Panc1 (cell line): Measurements from ENCODE around the gene OR2B2. TPM values are rescaled to one million over a fixed set of nuclear protein-coding genes. Genes with fewer than 3 reads are reported as not detected.
"Not testable (repeated sequence)": the region's sequence is repeated elsewhere in the genome, so short reads cannot be mapped to it uniquely, and the experiment has no call there.

Experiments used
- ATAC-seq: fragments of 200-7000 bp; cut with Tn5 transposase; 2 replicates; pipeline ENCODE4 v1.9.1; 2020; ENCODE audit warnings: mild to moderate bottlenecking, moderate library complexity
- BruUV-seq: library from RNA; stranded (reverse); fragments of 400-500 nt; replicated peaks from 2 replicates; lab custom pipeline; 2021; lab: Mats Ljungman, UMichigan
- CTCF ChIA-PET: fragments of 300-600 bp; sonication (Branson Sonifier 250); formaldehyde crosslinking; loops from one replicate; lab custom pipeline; 2022; ENCODE audit warnings: antibody characterized with exemption; lab: Charles Lee
- POLR2A ChIA-PET: fragments of 300-600 bp; sonication (Branson Sonifier 250); formaldehyde crosslinking; loops from one replicate; lab custom pipeline; 2022; ENCODE audit warnings: antibody characterized with exemption; lab: Charles Lee
- DNase-seq: peaks from one replicate; pipeline ENCODE4 v3.0.0-alpha.2; 2010; ENCODE audit warnings: low read depth, low spot score
- H3K27ac ChIP-seq: 2 replicates; pipeline ENCODE4 v1.5.1; 2011; ENCODE audit warnings: mild to moderate bottlenecking, low read length, inconsistent platforms
- H3K27me3 ChIP-seq: fragments of 200-500 bp; sonication (Bioruptor generic); 2 replicates; pipeline ENCODE4 v1.6.0; 2014; ENCODE audit warnings: low read length, inconsistent platforms; ENCODE audit not compliant: control insufficient read depth, insufficient read depth
- H3K36me3 ChIP-seq: fragments of 200-500 bp; sonication (Bioruptor generic); 2 replicates; pipeline ENCODE4 v1.5.1; 2014; ENCODE audit warnings: inconsistent platforms, mild to moderate bottlenecking, low read length, moderate library complexity; ENCODE audit not compliant: control insufficient read depth, insufficient read depth
- H3K4me1 ChIP-seq: 2 replicates; pipeline ENCODE4 v1.5.1; 2011; ENCODE audit warnings: inconsistent platforms, mild to moderate bottlenecking, low read length, moderate library complexity; ENCODE audit not compliant: control insufficient read depth, insufficient read depth
- H3K4me3 ChIP-seq, 2 experiments: 2 replicates each; pipeline ENCODE4 v1.5.1; 2011 to 2012; ENCODE audit warnings: low read depth in 2 of 2, low read length in 2 of 2, mild to moderate bottlenecking in 2 of 2, inconsistent platforms in 1 of 2, moderate library complexity in 1 of 2
- H3K9me3 ChIP-seq: fragments of 200-500 bp; sonication (Bioruptor generic); 2 replicates; pipeline ENCODE4 v1.5.1; 2014; ENCODE audit warnings: low read depth, mild to moderate bottlenecking, inconsistent platforms, low read length, moderate library complexity; ENCODE audit not compliant: control insufficient read depth, insufficient read depth
- POLR2AphosphoS5 ChIP-seq: IDR thresholded peaks from 2 replicates; pipeline ENCODE4 v1.6.1; 2012; ENCODE audit warnings: mild to moderate bottlenecking, low read depth, low read length, moderate library complexity
- SIN3A ChIP-seq: IDR thresholded peaks from 2 replicates; pipeline ENCODE4 v1.6.1; 2012; ENCODE audit warnings: low read depth, mild to moderate bottlenecking, low read length, moderate library complexity, borderline replicate concordance; ENCODE audit not compliant: insufficient read depth
- TCF7L2 ChIP-seq: IDR thresholded peaks from 2 replicates; pipeline ENCODE4 v1.6.1; 2011; ENCODE audit warnings: mild to moderate bottlenecking, low read depth, low read length, inconsistent platforms
- in situ Hi-C: cut with HindIII; loops from 2 replicates; pipeline ENCODE4 v1.10.0; 2016; ENCODE audit warnings: low sequenced_read_pairs, low pct_unique_long_range_greater_than_20kb
- intact Hi-C: fragments of 100-400 bp; cut with micrococcal nuclease; formaldehyde crosslinking; loops from one replicate; pipeline ENCODE4 v1.10.0; 2022; ENCODE audit not compliant: unreplicated experiment
- total RNA-seq: library from RNA; stranded (reverse); gene quantifications from one replicate; pipeline ENCODE4 v1.2.1, GENCODE V29; 2021; ENCODE audit not compliant: unreplicated experiment
- TF ChIP-seq, protein P1 (sequence below): fragments of 450-650 bp; IDR thresholded peaks from 2 replicates; pipeline ENCODE4 v1.5.1; 2017; ENCODE audit warnings: mild to moderate bottlenecking
- TF ChIP-seq, protein P2 (sequence below), 2 experiments: IDR thresholded peaks; 2 replicates each; pipeline ENCODE4 v1.6.1; 2011 to 2012; ENCODE audit warnings: low read depth in 2 of 2, control low read depth in 1 of 2, low read length in 1 of 2, mild to moderate bottlenecking in 1 of 2, moderate library complexity in 1 of 2; ENCODE audit not compliant: insufficient read depth in 1 of 2

OR2B2 gene
- total RNA-seq, 1 experiment from 2014 or later, result not detected

DNA sequence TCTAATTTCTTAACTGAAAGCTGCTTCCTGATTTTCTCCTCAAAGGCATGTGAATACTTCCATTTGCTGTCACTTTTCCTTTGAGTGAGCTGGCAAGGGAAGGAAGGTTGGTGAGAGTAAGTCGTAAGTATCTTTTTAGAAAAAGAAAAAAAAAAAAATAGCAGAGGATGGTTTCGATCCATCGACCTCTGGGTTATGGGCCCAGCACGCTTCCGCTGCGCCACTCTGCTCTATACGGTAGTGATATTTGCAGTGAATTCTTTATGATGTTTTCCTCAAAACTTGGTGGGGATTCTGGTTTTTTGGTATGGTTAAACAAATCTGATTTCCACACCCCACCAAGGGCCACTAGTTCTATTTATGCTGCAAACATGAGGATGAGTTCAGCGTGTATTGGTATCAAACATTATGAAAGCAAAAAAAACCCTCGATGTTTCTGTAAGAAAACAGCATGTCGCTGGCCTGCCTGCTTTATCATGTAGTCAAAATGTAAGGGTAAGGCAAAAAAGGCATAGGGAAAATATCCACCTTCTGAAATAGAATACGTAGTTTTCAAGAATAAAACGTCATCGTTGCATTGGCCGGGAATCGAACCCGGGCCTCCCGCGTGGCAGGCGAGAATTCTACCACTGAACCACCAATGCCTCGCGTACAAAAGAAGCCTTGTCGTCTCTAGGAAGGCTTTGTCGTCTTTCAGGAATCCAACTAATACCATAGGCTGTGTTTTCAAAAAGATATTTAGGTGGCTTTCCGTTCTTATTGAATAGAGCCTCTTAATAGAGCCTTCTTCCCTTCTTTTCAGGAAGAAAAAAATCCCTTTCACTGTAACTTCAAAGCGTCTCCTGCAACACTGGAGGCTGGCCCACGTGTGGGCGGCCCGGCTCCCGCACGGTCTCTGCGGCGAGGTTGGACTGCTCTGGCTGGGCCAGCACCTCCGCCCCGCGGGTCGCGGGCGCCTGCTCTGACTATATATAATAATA is 9.6 kb downstream of the OR2B2 start:
- no peaks in the 10 kb centered on the region for H3K36me3 ChIP-seq
- TF ChIP-seq, protein P1, sequence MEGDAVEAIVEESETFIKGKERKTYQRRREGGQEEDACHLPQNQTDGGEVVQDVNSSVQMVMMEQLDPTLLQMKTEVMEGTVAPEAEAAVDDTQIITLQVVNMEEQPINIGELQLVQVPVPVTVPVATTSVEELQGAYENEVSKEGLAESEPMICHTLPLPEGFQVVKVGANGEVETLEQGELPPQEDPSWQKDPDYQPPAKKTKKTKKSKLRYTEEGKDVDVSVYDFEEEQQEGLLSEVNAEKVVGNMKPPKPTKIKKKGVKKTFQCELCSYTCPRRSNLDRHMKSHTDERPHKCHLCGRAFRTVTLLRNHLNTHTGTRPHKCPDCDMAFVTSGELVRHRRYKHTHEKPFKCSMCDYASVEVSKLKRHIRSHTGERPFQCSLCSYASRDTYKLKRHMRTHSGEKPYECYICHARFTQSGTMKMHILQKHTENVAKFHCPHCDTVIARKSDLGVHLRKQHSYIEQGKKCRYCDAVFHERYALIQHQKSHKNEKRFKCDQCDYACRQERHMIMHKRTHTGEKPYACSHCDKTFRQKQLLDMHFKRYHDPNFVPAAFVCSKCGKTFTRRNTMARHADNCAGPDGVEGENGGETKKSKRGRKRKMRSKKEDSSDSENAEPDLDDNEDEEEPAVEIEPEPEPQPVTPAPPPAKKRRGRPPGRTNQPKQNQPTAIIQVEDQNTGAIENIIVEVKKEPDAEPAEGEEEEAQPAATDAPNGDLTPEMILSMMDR, result no peak
- TF ChIP-seq TCF7L2, result peak; percentile 65
- BruUV-seq, result no TSS peak
- DNase-seq (no peak), ATAC-seq (peak; percentile 93)
- peak overlapping the region; percentile 85 for H3K27ac ChIP-seq
- intact Hi-C loops (loop anchor here (5.0 to 10.0 kb wide), 2 partner anchors 310 to 452 kb away; no protein-coding TSS in a partner anchor), in situ Hi-C loops (no loop called here)
- no peaks in the 10 kb centered on the region for H3K9me3 ChIP-seq
- peak overlapping the region; percentile 70 to 78 for H3K4me3 ChIP-seq
- H3K27me3 ChIP-seq, result no peaks in the 10 kb centered on the region
- ChIA-PET POLR2A (interaction anchor here (0.6 to 1.3 kb wide), 2 partner anchors 10 to 209 kb away, joined by 5 to 10 read pairs; a partner anchor contains a TSS), CTCF (interaction anchor here (0.7 kb wide), 2 partner anchors 66 to 73 kb away, joined by 3 to 7 read pairs; no protein-coding TSS in a partner anchor)
- peaks cover 7% of the 10 kb centered on the region for H3K4me1 ChIP-seq

DNA sequence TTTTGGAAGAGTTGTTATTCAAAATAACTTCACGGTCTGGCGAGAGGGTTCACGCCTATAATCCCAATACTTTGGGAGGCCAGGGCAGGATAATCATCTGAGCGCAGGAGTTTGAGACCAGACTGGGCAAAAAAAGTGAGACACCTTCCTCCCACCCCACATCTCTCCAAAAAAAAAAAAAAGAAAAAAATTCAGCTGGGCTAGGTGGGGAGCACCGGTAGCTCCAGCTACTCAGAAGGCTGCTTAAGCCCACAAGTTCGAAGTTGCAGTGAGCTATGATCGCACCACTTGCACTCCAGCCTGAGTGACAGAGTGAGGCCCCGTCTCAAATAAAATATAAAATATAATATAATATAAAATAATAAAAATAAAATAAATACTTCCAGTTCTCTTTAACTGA is 10.4 kb downstream of the OR2B2 start:
- Histone ChIP-seq H3K4me3 (peak overlapping the region in 1 of 2 experiments; percentile 78; a peak in 2 of 4 replicates), H3K9me3 (no peaks in the 10 kb centered on the region), H3K27me3 (no peaks in the 10 kb centered on the region), H3K4me1 (peaks cover 13% of the 10 kb centered on the region), H3K27ac (peak overlapping the region; percentile 64; the same call in 1 of the 2 replicates), H3K36me3 (no peaks in the 10 kb centered on the region)
- no peak for DNase-seq
- no TSS peak for BruUV-seq
- TF ChIP-seq POLR2AphosphoS5 (no peak), TCF7L2 (no peak), SIN3A (no peak)
- TF ChIP-seq, protein P1, result no peak
- TF ChIP-seq, protein P2, sequence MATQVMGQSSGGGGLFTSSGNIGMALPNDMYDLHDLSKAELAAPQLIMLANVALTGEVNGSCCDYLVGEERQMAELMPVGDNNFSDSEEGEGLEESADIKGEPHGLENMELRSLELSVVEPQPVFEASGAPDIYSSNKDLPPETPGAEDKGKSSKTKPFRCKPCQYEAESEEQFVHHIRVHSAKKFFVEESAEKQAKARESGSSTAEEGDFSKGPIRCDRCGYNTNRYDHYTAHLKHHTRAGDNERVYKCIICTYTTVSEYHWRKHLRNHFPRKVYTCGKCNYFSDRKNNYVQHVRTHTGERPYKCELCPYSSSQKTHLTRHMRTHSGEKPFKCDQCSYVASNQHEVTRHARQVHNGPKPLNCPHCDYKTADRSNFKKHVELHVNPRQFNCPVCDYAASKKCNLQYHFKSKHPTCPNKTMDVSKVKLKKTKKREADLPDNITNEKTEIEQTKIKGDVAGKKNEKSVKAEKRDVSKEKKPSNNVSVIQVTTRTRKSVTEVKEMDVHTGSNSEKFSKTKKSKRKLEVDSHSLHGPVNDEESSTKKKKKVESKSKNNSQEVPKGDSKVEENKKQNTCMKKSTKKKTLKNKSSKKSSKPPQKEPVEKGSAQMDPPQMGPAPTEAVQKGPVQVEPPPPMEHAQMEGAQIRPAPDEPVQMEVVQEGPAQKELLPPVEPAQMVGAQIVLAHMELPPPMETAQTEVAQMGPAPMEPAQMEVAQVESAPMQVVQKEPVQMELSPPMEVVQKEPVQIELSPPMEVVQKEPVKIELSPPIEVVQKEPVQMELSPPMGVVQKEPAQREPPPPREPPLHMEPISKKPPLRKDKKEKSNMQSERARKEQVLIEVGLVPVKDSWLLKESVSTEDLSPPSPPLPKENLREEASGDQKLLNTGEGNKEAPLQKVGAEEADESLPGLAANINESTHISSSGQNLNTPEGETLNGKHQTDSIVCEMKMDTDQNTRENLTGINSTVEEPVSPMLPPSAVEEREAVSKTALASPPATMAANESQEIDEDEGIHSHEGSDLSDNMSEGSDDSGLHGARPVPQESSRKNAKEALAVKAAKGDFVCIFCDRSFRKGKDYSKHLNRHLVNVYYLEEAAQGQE (IDR thresholded peaks at IDR 0.05; ENCODE audit: insufficient read depth in 1 of 2, low read depth in 2 of 2, low read length in 1 of 2), result no peak
- in situ Hi-C loops (no loop called here), intact Hi-C loops (loop anchor here (5.0 to 10.0 kb wide), 2 partner anchors 310 to 453 kb away; no protein-coding TSS in a partner anchor)
- ATAC-seq, result no peak
- ChIA-PET POLR2A (interaction anchor here (0.6 to 1.3 kb wide), 3 partner anchors 9 to 210 kb away, joined by 4 to 10 read pairs (median 5); a partner anchor contains a TSS), CTCF (interaction anchor here (0.7 kb wide), 2 partner anchors 65 to 74 kb away, joined by 3 to 7 read pairs; no protein-coding TSS in a partner anchor)

DNA sequence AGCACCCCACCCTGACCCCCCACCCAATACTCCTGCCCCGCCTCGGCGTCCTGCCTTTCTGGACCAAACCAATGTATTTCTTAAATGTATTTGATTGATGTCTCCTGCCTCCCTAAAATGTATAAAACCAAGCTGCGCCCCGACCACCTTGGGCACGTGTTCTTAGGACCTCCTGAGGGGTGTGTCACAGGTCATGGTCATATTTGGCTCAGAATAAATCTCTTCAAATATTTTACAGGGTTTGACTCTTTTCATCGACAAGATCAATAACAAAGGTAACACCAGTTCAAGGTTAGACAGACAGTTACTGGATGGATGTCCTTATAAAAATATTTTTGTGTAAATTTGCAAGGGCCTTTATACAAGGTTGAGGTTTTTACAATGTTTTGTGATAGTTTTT is 12.0 kb downstream of the OR2B2 start:
- H3K9me3 ChIP-seq, H3K27me3 ChIP-seq, H3K4me3 ChIP-seq, in situ Hi-C loops, DNase-seq, POLR2A ChIA-PET, ATAC-seq, BruUV-seq, CTCF ChIA-PET, H3K27ac ChIP-seq, H3K36me3 ChIP-seq: not testable (repeated sequence)
- H3K4me1 ChIP-seq, result peaks cover 21% of the 10 kb centered on the region
- intact Hi-C loops, result loop anchor here (5.0 to 10.0 kb wide), 2 partner anchors 312 to 455 kb away; no protein-coding TSS in a partner anchor
